Caco-2 (cell line): ENCODE results near the gene L3MBTL4. TPM values are rescaled to one million over a fixed set of nuclear protein-coding genes. Genes with fewer than 3 reads are reported as not detected.

ENCODE experiments used
- BruUV-seq: library from RNA; stranded (reverse); fragments of 400-500 nt; replicated peaks from 2 replicates; lab custom pipeline; 2021; lab: Mats Ljungman, UMichigan
- CTCF ChIA-PET: fragments of 300-600 bp; sonication (Branson Sonifier 250); formaldehyde crosslinking; loops from one replicate; lab custom pipeline; 2022; ENCODE audit warnings: antibody characterized with exemption; lab: Charles Lee
- POLR2A ChIA-PET: fragments of 300-600 bp; sonication (Branson Sonifier 250); formaldehyde crosslinking; loops from one replicate; lab custom pipeline; 2022; ENCODE audit warnings: antibody characterized with exemption; lab: Charles Lee
- DNase-seq, 2 experiments: peaks; one replicate each; pipeline versions ENCODE4 v3.0.0 to v3.0.0-alpha.2; 2020 to 2022
- H3K27me3 ChIP-seq: replicated peaks from 2 replicates; pipeline ENCODE4 v1.6.0; 2011; ENCODE audit warnings: low read length; ENCODE audit not compliant: control insufficient read depth, insufficient read depth
- H3K36me3 ChIP-seq: 2 replicates; pipeline ENCODE4 v1.5.1; 2011; ENCODE audit warnings: low read length; ENCODE audit not compliant: control insufficient read depth, insufficient read depth
- H3K4me1 ChIP-seq: fragments of 250-450 bp; sonication (Bioruptor Pico); 2 replicates; pipeline ENCODE4 v1.5.1; 2020; ENCODE audit warnings: mild to moderate bottlenecking
- H3K4me3 ChIP-seq: 2 replicates; pipeline ENCODE4 v1.5.1; 2011; ENCODE audit warnings: low read depth, mild to moderate bottlenecking, control low read depth, low read length
- H3K9me3 ChIP-seq: fragments of 250-450 bp; sonication (Bioruptor Pico); 2 replicates; pipeline ENCODE4 v1.5.1; 2020; ENCODE audit warnings: mild to moderate bottlenecking, moderate library complexity
- H3K27ac Mint-ChIP-seq: one replicate; pipeline ENCODE4 v1.8.0; 2022; ENCODE audit warnings: mixed read lengths; ENCODE audit not compliant: unreplicated experiment
- H3K27me3 Mint-ChIP-seq: one replicate; pipeline ENCODE4 v1.8.0; 2022; ENCODE audit warnings: mixed read lengths; ENCODE audit not compliant: insufficient read depth, unreplicated experiment
- H3K36me3 Mint-ChIP-seq: one replicate; pipeline ENCODE4 v1.8.0; 2022; ENCODE audit warnings: mild to moderate bottlenecking, mixed read lengths; ENCODE audit not compliant: insufficient read depth, unreplicated experiment
- H3K4me1 Mint-ChIP-seq: one replicate; pipeline ENCODE4 v1.8.0; 2022; ENCODE audit warnings: low read depth, mixed read lengths; ENCODE audit not compliant: unreplicated experiment
- H3K4me3 Mint-ChIP-seq: one replicate; pipeline ENCODE4 v1.8.0; 2022; ENCODE audit warnings: mild to moderate bottlenecking, moderate library complexity, mixed read lengths; ENCODE audit not compliant: unreplicated experiment
- H3K9me3 Mint-ChIP-seq: one replicate; pipeline ENCODE4 v1.8.0; 2022; ENCODE audit warnings: mixed read lengths; ENCODE audit not compliant: unreplicated experiment
- CTCF ChIP-seq, 2 experiments: fragments of 200-600 bp in 1 of 2; IDR thresholded peaks; 1 replicate in 1 of 2; 2 replicates in 1 of 2; pipeline versions ENCODE4 v1.5.1 to v1.8.0; 2011 to 2022; ENCODE audit warnings: antibody characterized with exemption in 1 of 2, control low read depth in 1 of 2, inconsistent platforms in 1 of 2, low read depth in 1 of 2, low read length in 1 of 2, mild to moderate bottlenecking in 1 of 2, moderate library complexity in 1 of 2; ENCODE audit not compliant: insufficient read depth in 1 of 2, severe bottlenecking in 1 of 2, unreplicated experiment in 1 of 2
- intact Hi-C: fragments of 100-400 bp; cut with micrococcal nuclease; formaldehyde crosslinking; loops from one replicate; pipeline ENCODE4 v1.10.0; 2022; ENCODE audit not compliant: unreplicated experiment
- total RNA-seq: library from RNA; stranded (reverse); gene quantifications from 2 replicates; pipeline ENCODE4 v1.2.3, GENCODE V29; 2022

Gene L3MBTL4
- total RNA-seq, 1 experiment from 2014 or later = 0.23 TPM

- Mint-ChIP-seq H3K27me3 (peaks cover 17% of the 10 kb centered on the region), H3K4me3 (no peak overlapping the region), H3K4me1 (no peaks in the 10 kb centered on the region), H3K27ac (no peak overlapping the region), H3K36me3 (no peaks in the 10 kb centered on the region), H3K9me3 (no peaks in the 10 kb centered on the region)
- intact Hi-C loops = no loop called here
- Histone ChIP-seq H3K36me3 (no peaks in the 10 kb centered on the region), H3K27me3 (no peaks in the 10 kb centered on the region), H3K4me1 (no peaks in the 10 kb centered on the region), H3K9me3 (no peaks in the 10 kb centered on the region), H3K4me3 (no peak overlapping the region)
- no TSS peak for BruUV-seq
- ChIA-PET POLR2A (no interaction called here), CTCF (no interaction called here)
- TF ChIP-seq CTCF (IDR thresholded peaks at IDR 0.05; ENCODE audit: insufficient read depth in 1 of 2, low read depth in 1 of 2, low read length in 1 of 2, severe bottlenecking in 1 of 2, unreplicated experiment in 1 of 2) = no peak
- DNase-seq = no peak
These were observed 441.6 kb downstream of the L3MBTL4 start for GRCh38 chr18:5973099-5973498.

DNA sequence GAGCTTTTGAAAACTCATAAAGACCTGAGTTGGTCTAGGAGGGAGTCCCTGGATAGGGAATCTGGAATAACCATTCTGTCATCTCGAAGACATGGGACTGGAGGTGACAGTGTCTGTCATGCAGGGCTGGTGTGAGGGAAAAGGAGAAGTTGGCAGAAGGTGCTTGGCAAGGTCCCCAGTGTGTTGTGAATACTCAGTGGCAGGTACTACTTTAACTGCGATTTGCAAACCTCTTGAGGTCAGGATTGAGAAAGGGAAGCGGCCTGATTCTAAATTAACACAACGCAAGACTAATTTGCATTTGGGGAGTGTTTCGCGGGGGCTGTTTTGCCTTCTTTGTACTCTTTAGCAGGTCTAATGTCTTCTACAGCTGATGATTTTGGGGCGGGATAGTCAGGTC, 442.4 kb downstream of the L3MBTL4 start:
- Histone ChIP-seq H3K4me1 (no peaks in the 10 kb centered on the region), H3K9me3 (no peaks in the 10 kb centered on the region), H3K36me3 (no peaks in the 10 kb centered on the region), H3K4me3 (no peak overlapping the region), H3K27me3 (no peaks in the 10 kb centered on the region)
- BruUV-seq = no TSS peak
- no peaks in the 10 kb centered on the region for H3K36me3 Mint-ChIP-seq
- no peak overlapping the region for H3K4me3 Mint-ChIP-seq
- DNase-seq = no peak
- H3K4me1 Mint-ChIP-seq = no peaks in the 10 kb centered on the region
- H3K27me3 Mint-ChIP-seq = peaks cover 17% of the 10 kb centered on the region
- POLR2A ChIA-PET = no interaction called here
- no peak for TF ChIP-seq CTCF (IDR thresholded peaks at IDR 0.05; ENCODE audit: insufficient read depth in 1 of 2, low read depth in 1 of 2, low read length in 1 of 2, severe bottlenecking in 1 of 2, unreplicated experiment in 1 of 2)
- intact Hi-C loops = no loop called here
- H3K27ac Mint-ChIP-seq = no peak overlapping the region
- CTCF ChIA-PET = no interaction called here
- no peaks in the 10 kb centered on the region for H3K9me3 Mint-ChIP-seq

DNA sequence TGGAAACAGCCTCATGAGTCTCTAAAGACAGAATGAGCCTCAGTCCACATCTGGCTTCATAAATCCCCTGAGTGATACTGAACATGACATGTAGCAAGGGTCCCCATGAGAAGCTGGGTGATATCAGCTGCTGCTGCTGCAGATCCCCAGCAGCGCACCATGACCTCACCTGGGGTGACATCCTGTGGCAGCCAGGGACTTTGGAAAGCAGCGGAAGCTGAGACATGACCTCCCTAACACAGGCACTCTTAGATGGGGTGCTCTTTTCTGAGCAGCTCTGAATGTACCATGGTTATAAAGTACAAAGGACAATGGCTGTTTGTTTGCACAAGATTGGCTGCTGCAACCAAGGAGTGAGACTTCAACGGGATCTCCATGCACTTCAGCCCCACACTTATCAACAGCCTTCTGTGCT, 444.7 kb downstream of the L3MBTL4 start:
- no peak for TF ChIP-seq CTCF (IDR thresholded peaks at IDR 0.05; ENCODE audit: insufficient read depth in 1 of 2, low read depth in 1 of 2, low read length in 1 of 2, severe bottlenecking in 1 of 2, unreplicated experiment in 1 of 2)
- peaks cover 6% of the 10 kb centered on the region for H3K4me1 Mint-ChIP-seq

More for the DNA sequence above, 444.7 kb downstream of the L3MBTL4 start:
- Histone ChIP-seq H3K9me3 (no peaks in the 10 kb centered on the region), H3K4me3 (no peak overlapping the region), H3K4me1 (no peaks in the 10 kb centered on the region), H3K36me3 (no peaks in the 10 kb centered on the region), H3K27me3 (no peaks in the 10 kb centered on the region)
- CTCF ChIA-PET = no interaction called here
- H3K36me3 Mint-ChIP-seq = no peaks in the 10 kb centered on the region
- H3K27ac Mint-ChIP-seq = no peak overlapping the region
- BruUV-seq = no TSS peak
- no peaks in the 10 kb centered on the region for H3K9me3 Mint-ChIP-seq
- intact Hi-C loops = no loop called here
- POLR2A ChIA-PET = no interaction called here
- peak in 1 of 2 experiments; percentile 45 for DNase-seq
- H3K4me3 Mint-ChIP-seq = no peak overlapping the region
- peaks cover 13% of the 10 kb centered on the region for H3K27me3 Mint-ChIP-seq
